Activated CD4-positive, CD25-positive, alpha-beta regulatory T cell (primary cell): ENCODE measurements around the gene MBOAT1.

ENCODE experiments used
- DNase-seq, 4 experiments: peaks; one replicate each; lab custom pipeline; 2025; lab: John Stamatoyannopoulos, UW

MBOAT1 gene

DNA sequence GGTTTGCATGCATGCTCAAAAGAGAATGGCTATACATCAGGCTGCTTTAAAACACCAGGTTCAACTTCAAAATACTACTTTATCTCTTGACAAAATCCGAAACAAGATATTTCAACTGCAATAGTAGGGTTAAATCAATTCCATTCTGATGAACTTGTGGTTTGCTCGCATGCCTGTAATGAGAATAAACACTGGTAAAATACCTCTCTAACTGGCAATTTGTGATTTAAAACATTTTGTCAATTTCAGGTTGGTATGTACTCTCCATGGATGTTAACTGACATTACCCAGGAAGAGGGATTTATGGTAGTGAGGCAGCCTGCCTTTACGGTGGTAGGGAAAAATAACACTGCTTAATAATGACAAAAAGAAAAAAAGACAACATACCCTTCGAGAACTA, 74.4 kb downstream of the MBOAT1 start:
- DNase-seq: no peak

DNA sequence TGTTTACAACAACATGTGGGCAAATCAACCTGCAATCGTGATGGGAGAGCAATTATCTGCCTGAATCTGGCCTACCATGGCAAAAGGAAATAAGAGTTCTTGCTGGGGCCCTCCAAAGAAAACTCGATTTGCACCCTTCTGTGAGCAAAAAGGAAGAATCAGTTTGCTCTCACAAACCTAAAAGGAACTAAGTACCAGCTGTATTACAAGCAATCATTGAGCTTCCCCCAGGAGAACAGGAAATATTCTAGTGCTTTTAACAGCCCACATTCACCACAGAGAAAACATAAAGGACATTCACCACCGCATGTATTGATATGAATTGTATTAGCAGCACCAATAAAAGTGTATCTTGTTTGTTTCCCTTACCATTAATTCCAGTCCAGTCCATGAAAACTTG, 75.0 kb downstream of the MBOAT1 start:
- DNase-seq: no peak

DNA sequence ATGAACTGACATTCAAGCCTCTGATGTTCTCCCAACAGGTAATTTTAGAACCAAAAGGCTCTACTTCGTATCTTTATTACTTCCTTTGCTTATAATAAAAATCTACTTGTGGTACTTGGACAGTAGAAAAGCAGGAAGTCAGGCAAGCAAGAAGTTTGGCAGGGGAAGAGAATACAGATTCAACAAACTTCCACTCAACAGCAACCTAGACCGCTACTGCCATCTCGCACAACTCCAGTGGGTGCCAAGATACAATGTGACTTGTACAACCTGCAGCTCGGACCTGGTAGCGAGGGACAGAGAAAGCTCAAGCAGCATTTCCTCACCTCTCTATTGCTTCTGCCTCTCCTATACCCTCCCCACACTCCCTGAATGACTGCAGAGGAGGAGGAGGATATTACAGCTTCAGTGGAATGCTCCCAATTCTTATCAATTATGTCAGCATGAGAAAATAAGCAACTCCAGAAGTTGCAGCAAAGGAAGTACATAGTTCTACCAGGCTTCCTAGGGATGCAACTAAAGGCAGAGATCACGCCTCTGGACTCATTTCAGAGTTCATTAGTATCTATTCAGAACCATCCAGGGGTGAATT, 76.5 kb downstream of the MBOAT1 start:
- DNase-seq: no peak

DNA sequence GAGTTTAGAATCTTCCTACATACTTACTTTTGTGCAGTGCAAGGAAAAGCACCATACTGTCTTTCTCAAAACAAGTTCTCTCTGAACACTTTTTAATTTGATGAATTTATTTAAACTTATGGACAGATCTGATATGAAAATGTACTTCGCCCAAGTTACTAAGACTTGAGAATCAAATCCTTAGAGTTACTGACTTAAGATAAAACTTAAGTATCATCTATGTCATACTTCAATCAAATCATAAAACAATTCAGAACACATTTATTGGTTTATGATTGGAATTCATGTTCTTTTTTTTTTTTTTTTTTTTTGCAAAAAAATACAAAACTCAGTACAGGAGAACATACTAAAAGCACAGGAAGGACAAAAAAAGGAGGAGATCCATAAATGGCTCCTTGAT, 77.7 kb downstream of the MBOAT1 start:
- no peak for DNase-seq

DNA sequence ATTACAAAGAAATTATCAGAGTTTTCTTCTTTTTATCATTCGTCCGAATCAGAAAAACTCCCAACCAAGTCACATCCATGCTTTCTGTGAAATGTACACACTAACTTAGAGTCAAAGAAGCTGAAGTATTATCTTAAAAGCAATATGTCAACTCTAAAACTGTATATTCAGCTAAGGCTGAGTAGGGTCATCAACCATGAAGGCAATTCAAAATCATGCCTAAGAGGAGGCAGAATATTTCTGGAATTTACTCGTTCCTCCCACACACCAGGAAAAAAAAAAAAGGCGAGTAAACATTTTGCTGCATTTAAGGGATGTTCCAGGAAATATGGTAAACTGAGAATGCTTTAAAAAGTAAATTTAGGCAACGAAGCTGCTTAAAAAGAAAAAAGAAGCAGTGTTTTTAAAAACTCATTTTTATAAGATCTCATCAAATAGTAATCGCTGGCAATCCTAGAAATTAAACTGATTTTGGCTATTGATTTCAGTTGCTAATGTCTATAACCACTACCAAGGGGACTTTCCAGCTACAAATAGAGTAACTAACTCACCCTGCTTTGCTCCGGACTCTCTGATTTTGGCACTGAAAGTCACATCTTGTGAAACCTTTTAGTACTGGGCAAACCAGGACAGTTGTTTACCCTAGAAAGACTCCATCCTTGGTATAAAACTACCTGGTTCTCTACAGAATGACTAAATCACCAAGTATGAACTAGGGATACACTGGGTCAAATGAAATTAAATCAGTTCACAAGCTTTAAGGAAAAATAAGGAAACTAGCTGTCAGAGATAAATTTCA, 82.8 kb downstream of the MBOAT1 start:
- no peak for DNase-seq

DNA sequence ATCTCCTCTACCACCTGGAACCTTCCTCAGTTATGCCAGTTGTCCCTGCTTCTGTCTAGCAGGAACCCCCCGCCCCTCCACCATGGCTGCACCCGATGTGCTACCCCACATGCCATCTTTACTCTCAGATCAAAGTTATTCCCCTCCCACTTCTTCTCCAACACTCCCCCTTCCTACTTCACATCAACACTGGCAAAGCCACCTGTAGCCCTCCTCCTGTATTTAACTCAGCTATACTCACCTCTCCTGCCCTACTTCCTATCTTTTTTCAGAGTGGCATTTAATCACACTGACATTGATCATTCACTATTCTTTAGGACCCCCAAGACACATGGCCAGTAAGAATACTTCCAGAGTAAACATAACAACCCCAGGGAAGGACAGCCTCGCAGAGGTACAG, 84.3 kb downstream of the MBOAT1 start:
- no peak for DNase-seq

DNA sequence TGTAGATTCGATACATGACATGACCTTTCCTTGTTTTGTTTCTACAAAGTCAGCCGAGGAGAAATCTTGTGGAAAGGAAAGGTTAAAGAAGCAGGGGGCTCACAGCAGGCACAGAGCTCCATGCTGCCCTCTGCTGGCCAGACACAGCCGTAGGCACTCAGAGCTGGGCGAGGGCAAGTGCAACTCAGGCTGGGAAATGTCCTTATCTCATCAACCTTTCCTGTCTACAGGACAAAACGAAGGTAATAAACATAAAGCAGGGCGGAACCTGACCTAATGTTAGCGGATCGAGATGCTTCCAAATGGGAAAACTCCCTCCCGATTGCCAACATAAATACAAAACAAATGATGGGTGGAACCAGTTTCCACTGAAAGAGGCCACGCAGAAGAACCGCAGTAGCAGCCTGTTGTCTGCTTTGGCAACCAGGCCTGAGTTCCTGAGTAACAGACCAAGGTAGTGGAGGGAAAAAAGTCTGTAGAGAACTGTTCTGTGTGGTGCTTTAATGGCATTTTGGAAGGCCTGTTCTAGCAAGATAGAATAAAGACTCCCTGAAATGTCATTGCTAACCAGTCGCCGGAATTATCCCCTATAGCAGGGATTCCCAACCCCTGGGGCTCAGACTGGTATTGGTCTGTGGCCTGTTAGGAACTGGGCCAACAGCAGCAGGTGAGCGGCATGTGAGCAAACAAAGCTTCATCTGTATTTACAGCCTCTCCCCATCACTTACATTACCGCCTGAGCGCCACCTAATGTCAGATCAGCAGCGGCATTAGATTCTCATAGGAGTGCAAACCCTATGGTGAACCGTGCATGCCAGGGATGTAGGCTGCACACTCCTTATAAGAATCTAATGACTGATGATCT, 85.2 kb downstream of the MBOAT1 start:
- peak; percentile 33 to 59 (median 34) for DNase-seq

DNA sequence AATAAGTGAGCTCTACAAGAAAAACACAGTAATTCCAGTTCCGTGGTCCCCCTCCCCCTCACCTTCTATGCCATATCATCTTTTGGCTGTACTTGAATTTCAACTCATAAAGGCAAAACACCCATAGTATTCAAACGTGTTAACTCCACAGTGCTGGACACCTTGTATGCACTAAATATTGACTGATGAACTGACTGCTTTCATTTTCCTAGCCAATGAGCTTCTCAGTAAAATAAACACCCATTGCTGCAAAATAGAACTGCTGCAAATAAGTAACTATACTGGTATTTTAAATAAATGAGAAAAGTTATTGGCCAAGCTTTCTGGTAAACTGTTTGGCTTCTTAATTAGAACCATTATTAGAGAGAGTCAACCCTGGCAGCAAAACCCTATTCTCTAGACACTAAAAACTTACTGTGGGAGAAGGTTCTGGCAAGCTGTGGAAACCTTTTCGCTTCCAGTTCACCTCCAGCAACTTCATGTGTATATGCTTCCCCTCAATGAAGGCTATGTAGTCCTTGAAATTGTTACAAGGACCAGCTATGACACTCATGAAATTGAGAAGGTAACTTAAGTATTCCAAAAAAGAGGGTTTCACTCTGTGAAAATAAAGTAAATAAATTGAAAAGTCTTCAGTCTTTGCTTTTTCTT, 86.0 kb downstream of the MBOAT1 start:
- no peak for DNase-seq

DNA sequence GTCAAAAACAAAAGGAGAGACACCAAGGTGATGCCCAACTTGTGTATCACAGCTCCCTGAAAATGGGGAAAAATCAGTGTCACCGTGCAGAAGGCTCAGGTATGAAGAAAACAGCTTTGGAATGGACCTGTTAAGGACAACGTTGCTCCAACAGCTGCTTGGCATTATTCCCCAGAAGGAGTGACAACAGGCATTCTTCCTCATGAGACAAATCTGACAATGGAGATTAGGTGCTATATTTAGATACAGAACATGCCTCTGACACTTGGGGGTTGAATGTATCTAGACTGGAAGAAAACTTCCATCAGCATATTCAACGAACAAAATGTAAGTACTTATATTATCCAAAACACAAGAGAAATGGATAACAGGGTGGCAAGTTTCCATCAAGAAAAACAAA, 87.7 kb downstream of the MBOAT1 start:
- DNase-seq: no peak

DNA sequence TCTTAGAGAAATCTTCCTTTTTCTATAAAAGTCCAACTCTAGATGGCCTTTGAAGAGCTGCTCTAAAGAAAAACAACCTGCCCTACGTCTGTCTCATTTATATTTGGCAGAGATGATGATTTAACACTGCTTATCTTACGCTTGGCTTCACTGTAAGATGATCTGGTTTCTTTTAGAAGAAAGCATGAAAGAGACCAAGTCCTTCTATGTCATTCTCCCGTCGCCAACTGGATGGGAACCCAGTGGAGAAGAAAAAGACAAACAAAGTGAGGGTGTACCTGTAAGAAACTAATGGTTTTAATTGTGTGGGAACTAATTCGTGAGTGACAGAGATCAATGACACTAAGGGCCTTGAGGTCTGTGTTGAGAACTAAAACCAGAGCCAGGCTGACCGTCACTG, 92.8 kb downstream of the MBOAT1 start:
- DNase-seq: no peak

DNA sequence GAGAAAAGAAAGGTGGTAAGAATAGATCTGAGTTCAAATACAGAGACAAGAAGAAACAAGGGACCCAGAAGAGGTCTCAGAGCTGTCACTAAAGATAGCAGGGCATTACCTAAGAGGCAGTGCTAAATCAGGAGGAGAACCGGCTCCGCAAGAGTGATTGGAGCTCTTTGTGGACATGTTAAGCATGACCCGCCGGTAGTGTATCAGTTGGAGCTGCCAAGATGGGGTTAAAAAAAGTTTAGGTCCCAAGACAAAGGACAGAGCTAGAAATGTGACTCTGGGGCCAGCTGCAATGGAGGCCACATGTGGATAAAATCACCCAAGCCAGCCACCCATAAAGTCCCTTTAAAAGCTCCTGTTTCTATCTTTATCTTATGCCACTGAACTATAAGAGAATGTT, 93.4 kb downstream of the MBOAT1 start:
- DNase-seq: no peak

DNA sequence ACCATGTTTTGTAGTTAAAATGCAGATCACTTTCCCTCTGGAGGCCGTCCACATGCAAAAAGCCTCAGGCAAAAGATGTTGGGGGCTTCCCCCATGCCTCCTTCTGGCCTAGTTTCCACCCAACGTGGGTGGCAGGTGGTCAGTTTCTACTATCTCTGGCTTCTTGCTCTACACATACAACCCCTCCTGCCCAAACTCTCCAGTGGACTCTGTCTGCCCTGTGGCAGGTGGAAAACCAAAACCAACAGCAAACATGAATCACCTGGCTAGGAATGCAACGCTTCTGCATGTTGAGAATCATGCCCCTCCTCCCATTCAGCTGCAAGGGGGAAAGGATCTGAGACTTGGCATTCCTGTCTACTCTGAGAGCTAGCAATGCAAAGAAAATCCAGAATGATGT, 94.8 kb downstream of the MBOAT1 start:
- no peak for DNase-seq

DNA sequence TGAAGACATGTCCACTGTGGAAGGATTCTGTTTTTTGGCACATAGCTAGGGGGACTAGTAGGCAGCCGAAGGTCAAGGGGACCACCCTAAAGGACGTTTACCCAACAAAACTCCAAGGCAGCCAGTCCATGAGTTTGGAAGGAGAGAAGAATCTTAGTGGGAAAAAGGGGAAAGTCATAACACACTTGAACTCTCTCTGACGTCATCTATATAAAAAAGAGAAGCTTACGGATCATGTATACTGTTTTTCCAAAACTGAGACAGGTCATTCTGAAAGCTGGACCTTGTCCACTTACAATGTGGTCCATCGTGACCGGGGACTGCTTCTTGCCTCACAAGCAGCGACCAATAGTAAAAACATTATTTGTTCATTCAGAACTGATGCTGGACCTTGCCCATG, 95.5 kb downstream of the MBOAT1 start:
- no peak for DNase-seq

DNA sequence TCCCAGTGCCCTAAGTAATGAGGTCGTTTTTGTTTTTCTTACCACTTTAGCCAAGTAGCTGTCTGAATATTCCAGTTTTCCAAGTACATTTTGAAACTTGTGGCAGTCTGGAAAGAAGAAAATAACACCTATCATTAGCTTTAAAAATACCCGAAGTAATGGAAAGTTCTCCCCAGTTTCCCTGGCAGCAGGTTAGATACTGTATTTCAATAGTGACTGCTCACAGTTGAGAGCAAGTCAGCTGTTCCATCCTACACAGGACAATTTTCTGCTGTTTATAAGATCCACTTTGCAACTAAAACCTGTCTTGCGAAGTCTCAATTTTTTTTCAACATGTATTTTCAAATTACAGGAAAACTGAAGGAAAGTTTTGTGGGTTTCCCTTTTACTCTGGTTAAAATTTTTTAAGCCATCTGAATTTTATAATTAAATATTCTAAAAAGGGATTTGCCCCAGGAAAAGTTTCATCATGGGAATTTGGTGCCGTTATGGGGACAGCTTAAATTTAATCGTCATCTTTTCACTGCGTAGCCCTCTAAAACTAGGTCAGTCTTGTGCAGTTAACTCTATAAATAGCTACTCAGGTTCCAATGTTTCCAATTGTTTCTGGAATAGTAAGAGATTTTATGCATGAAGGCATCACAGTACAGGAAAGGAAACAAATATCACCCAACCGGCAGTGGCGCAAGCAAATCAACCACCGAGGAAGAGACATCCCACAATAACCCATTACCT, 96.9 kb downstream of the MBOAT1 start:
- DNase-seq: no peak

DNA sequence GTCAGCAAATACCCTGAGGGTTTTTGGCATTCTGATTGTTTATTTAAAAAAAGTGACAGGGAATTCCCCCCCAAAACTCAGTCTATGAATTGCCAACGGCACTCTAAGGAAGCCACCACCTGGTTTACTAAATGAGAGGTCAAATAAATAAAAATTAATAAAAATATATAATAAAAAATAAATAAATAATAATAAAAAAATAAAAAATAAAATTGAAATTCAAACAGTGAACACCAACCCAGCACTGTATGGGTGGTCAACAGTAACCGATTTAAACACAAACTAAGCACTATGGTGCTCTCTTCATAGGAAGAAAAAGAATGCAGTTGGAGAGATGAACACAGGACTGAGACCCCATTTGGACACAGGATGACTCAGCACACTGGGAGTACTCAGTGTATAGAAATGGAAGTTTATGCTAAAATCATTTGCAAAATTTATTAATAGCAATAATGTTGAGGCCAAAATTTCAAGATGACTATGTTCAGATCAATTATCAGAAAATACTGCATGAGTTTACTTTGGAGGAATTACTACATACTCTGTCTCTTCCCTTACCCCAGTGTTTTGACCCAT, 98.5 kb downstream of the MBOAT1 start:
- no peak for DNase-seq

DNA sequence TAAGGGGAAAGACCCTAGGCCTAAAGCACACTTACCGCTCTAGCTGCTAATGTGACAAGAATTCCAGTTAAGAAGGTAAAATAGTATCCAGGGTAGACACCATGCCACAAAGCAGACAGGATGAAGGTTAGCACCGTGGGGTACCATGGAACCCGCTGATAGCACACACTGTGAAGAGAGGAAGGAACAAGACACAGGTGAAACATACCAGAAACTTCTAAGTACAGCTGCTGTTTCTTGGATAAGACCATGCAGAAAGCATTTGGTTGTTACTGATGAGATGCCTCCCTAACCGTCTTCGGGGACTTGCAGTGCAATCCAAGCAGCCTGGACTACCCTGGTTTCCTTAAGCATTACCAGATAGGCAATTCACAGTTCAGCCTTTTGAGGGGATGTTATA, 99.4 kb downstream of the MBOAT1 start:
- no peak for DNase-seq

DNA sequence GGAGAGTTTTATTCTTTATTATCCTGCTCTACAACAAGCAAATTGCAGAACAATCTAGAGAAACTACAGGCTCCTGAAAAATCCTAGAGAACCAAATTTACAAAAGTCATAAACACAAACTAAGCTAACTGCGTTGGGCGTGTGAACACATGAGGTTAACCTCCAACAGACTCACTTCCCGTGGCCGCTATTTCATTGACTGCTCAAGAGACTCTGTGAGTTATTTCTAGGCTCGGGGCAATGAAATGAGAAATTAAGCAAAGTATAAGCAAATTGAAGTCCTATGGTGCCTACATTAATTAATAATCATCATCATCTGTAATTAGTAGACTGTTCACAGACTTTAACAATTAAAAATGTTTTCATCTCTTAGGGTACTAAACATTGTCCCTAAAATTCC, 100.0 kb downstream of the MBOAT1 start:
- no peak for DNase-seq

DNA sequence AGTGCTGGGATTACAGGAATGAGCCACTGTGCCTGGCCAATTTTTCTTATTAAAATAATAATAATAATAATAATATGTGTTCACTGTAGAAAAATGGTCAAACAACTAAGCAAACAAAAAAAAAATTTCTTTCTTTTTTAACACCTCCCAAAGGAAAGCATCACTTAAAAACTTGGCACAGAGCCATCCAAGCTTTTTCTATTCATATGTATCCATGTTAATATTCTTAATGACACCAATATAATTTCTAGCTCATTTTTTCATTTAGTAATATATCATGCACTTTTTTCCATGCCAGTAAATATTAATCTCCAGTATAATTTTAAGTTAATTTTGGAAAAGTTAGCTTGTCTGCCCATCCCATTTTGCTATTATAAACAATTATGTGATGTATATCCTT, 101.8 kb downstream of the MBOAT1 start:
- DNase-seq: no peak

DNA sequence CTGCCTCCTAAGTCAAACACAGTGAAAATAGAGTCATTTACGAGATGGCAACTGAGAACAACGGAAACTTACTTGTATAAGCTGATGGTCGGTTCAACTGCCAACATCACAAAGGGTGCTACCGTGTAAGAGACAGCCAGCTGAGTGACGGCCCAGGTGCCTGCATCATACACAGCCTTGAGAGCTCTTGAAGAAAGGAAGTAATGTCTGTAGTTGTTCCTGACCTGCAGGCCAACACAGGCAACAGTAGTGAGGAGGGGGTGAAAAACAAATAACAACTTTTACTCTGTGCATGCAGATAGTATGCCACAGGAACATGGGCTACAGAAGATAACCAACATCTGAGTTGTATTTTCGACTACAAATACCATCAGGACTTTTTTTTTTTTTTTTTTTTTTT, 102.7 kb downstream of the MBOAT1 start:
- no peak for DNase-seq

DNA sequence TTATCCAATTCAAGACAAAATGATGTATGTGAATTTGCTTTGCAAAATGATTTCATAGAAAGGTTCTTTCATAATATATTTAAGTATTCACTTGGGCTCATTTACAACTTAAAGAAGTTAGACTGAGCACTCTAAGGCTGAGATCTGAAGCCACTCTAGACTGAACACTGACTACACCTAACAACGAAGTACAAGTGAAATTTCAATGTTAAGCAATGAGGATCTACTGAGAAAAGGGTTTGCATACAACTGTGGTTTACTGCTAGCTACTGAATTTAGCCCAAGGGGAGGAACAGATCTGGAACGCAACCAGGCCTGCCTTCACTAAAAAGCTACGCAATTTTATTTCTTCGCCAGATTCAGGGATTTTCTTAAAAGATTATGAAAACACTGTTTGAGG, 106.4 kb downstream of the MBOAT1 start:
- DNase-seq: no peak

DNA sequence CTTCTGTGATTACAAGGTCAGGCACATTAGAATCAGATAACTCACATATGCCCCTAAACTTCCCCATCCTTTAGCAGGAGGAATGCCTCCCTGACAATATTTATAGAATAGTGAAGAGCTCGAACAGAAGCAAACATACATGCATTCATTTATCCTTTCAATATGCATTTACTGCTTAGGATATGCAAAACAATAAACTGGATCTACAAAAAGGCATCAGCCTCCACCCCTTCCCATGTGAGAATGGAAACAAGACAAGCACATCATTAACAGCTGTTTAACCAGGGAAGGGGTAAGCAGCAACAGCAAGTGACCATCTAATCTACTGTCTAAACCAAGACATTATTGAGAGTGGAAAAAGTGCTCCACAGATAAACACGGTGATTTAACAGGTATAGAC, 107.6 kb downstream of the MBOAT1 start:
- no peak for DNase-seq
